DOHH2 (cell line): ENCODE results near the gene SELENOH.

ENCODE experiments used
- H3F3A ChIP-seq: fragments of 200-600 bp; sonication (generic), shearing (Covaris generic); 2 replicates; pipeline ENCODE4 v1.6.0; 2016; ENCODE audit warnings: antibody characterized with exemption, mild to moderate bottlenecking; ENCODE audit not compliant: control insufficient read depth, insufficient read depth
- H3K27ac ChIP-seq: fragments of 200-600 bp; sonication (generic); 2 replicates; pipeline ENCODE4 v1.5.1; 2014; ENCODE audit warnings: low read depth, mild to moderate bottlenecking, low read length, moderate library complexity
- H3K27me3 ChIP-seq: fragments of 200-600 bp; sonication (generic); 2 replicates; pipeline ENCODE4 v1.6.1; 2014; ENCODE audit warnings: mild to moderate bottlenecking, low read length, mixed read lengths; ENCODE audit not compliant: control insufficient read depth
- H3K36me3 ChIP-seq: fragments of 200-600 bp; sonication (generic); 2 replicates; pipeline ENCODE4 v1.6.1; 2014; ENCODE audit warnings: mild to moderate bottlenecking, low read length, moderate library complexity, mixed read lengths; ENCODE audit not compliant: control insufficient read depth
- H3K4me1 ChIP-seq: fragments of 200-600 bp; sonication (generic); 2 replicates; pipeline ENCODE4 v1.6.1; 2014; ENCODE audit warnings: mild to moderate bottlenecking, low read length, mixed read lengths; ENCODE audit not compliant: control insufficient read depth
- H3K4me2 ChIP-seq: fragments of 200-600 bp; sonication (generic); 2 replicates; pipeline ENCODE4 v1.6.0; 2014; ENCODE audit warnings: mild to moderate bottlenecking, low read length, moderate library complexity
- H3K4me3 ChIP-seq: fragments of 200-600 bp; sonication (generic); 2 replicates; pipeline ENCODE4 v1.5.1; 2014; ENCODE audit warnings: mild to moderate bottlenecking, low read length, mixed read lengths
- H3K79me2 ChIP-seq: fragments of 200-600 bp; sonication (generic); 2 replicates; pipeline ENCODE4 v1.6.1; 2014; ENCODE audit warnings: mild to moderate bottlenecking, low read length, mixed read lengths; ENCODE audit not compliant: control insufficient read depth
- H3K9me2 ChIP-seq: fragments of 200-600 bp; sonication (generic); replicated peaks from 2 replicates; pipeline ENCODE4 v1.6.1; 2014; ENCODE audit warnings: mild to moderate bottlenecking, low read length, mixed read lengths; ENCODE audit not compliant: control insufficient read depth
- H3K9me3 ChIP-seq: fragments of 200-600 bp; sonication (generic); 2 replicates; pipeline ENCODE4 v1.6.1; 2014; ENCODE audit warnings: antibody characterized with exemption, low read length, mixed read lengths; ENCODE audit not compliant: control insufficient read depth, insufficient read depth
- H4K20me1 ChIP-seq: fragments of 200-600 bp; sonication (generic); 2 replicates; pipeline ENCODE4 v1.6.0; 2014; ENCODE audit warnings: low read depth, mild to moderate bottlenecking, antibody characterized with exemption, low read length, moderate library complexity; ENCODE audit not compliant: control insufficient read depth, insufficient read depth
- CTCF ChIP-seq: fragments of 200-600 bp; sonication (generic); IDR thresholded peaks from one replicate; pipeline ENCODE4 v1.5.1; 2014; ENCODE audit warnings: antibody characterized with exemption, mild to moderate bottlenecking, low read depth, low read length; ENCODE audit not compliant: poor library complexity, severe bottlenecking
- EZH2phosphoT487 ChIP-seq: fragments of 200-600 bp; sonication (generic); IDR thresholded peaks from 2 replicates; pipeline ENCODE4 v1.6.1; 2017; ENCODE audit warnings: borderline replicate concordance, mild to moderate bottlenecking, antibody characterized with exemption, low read length, moderate library complexity, mixed read lengths

SELENOH gene

GRCh38 chr11:57778318-57779037 is 37.2 kb downstream of the SELENOH start:
- no peaks in the 10 kb centered on the region for H3K9me3 ChIP-seq
- H3F3A ChIP-seq: no peaks in the 10 kb centered on the region
- no peak overlapping the region for H3K4me3 ChIP-seq
- H3K79me2 ChIP-seq: peaks cover 56% of the 10 kb centered on the region
- H3K36me3 ChIP-seq: no peaks in the 10 kb centered on the region
- no peak overlapping the region for H3K4me2 ChIP-seq
- no peaks in the 10 kb centered on the region for H3K27me3 ChIP-seq
- H3K4me1 ChIP-seq: peaks cover 8% of the 10 kb centered on the region
- H3K27ac ChIP-seq: no peak overlapping the region
- no peak for TF ChIP-seq CTCF
- no peak for TF ChIP-seq EZH2phosphoT487
- no peaks in the 10 kb centered on the region for H4K20me1 ChIP-seq
- H3K9me2 ChIP-seq: no peaks in the 10 kb centered on the region

GRCh38 chr11:57779276-57779675 is 38.0 kb downstream of the SELENOH start:
- Histone ChIP-seq H3K4me2 (no peak overlapping the region), H3K27me3 (no peaks in the 10 kb centered on the region), H3K9me3 (no peaks in the 10 kb centered on the region), H4K20me1 (no peaks in the 10 kb centered on the region), H3F3A (no peaks in the 10 kb centered on the region), H3K27ac (no peak overlapping the region), H3K4me1 (peaks cover 9% of the 10 kb centered on the region), H3K9me2 (no peaks in the 10 kb centered on the region), H3K79me2 (peaks cover 49% of the 10 kb centered on the region), H3K4me3 (no peak overlapping the region), H3K36me3 (no peaks in the 10 kb centered on the region)
- TF ChIP-seq EZH2phosphoT487 (no peak), CTCF (no peak)

DNA sequence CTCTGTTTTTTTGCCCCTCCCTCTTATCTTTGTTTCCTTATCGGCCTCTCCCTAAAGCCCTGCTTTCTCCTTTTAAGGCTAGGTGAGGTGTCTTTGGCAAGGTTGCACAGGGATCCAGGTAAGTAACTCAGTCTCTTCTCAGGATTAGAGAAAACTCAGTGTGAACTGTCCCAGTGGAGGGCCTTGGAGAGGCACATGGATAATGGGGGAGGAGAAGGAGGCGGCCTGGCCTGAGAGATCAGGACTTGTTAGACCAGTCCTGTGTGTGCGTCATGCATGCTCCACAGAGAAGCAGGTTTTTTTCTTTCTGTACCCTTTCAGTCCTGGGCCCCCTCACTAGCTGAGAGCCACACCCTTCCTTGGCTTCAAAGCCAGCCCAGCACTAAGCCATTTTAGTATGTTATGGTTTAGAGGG is 40.2 kb downstream of the SELENOH start:
- H3F3A ChIP-seq: no peaks in the 10 kb centered on the region
- H3K9me2 ChIP-seq: no peaks in the 10 kb centered on the region
- no peak overlapping the region for H3K27ac ChIP-seq
- TF ChIP-seq EZH2phosphoT487 (no peak), CTCF (no peak)
- no peak overlapping the region for H3K4me3 ChIP-seq
- H3K79me2 ChIP-seq: peaks cover 34% of the 10 kb centered on the region
- H4K20me1 ChIP-seq: no peaks in the 10 kb centered on the region
- no peaks in the 10 kb centered on the region for H3K36me3 ChIP-seq
- H3K27me3 ChIP-seq: no peaks in the 10 kb centered on the region
- H3K4me2 ChIP-seq: no peak overlapping the region
- H3K4me1 ChIP-seq: peaks cover 17% of the 10 kb centered on the region
- H3K9me3 ChIP-seq: no peaks in the 10 kb centered on the region
